ENCODE measurements around the gene GJD3. TPM values are rescaled to one million over a fixed set of nuclear protein-coding genes. Genes with fewer than 3 reads are reported as not detected.

GJD3 gene
- total and polyA plus RNA-seq, 9 of the 15 experiments (the other 6 are each of a cell fraction or from before 2014, with no cell fraction given) = 0.17 to 0.38 TPM; not detected in 7

DNA sequence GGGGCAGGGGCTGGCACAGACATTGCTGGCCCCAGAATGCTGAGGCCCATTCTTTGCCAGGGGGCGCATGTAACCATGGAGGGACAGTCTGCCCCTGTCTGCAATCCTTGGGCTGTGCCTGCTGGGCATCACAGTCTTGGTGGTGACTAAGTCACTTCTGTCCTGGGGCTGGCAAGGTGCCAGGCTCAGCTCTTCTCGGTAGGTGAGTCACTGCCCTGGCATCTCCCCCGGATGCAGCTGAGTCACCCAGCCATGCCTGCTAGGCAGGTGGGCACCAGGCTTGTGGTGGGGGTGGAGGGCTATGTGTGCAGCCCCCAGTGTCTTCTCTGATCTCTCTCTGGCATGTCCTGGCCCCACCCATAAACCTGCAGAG is 50.0 kb downstream of the GJD3 start:
- in situ Hi-C loops (cut with MboI) = no loop called here
- TF ChIP-seq PRPF4 (IDR thresholded peaks at IDR 0.05; ENCODE audit: insufficient read depth, low read depth, low read length, poor library complexity, severe bottlenecking) (no peak), SMARCE1 (IDR thresholded peaks at IDR 0.05) (0 out of 2 replicates have a peak, but pooled peaks have one; percentile 14), TAF9B (IDR thresholded peaks at IDR 0.05; ENCODE audit: partially characterized antibody) (no peak), PHB (CRISPR knock-in tag; IDR thresholded peaks at IDR 0.05) (no peak), EZH2 (IDR thresholded peaks at IDR 0.05; ENCODE audit: borderline replicate concordance, low read depth, low read length) (no peak), MEF2D (tag; conservative IDR thresholded peaks at IDR 0.05; ENCODE audit: low read depth) (no peak), NFIC (IDR thresholded peaks at IDR 0.05) (peak; percentile 89), JUND (IDR thresholded peaks at IDR 0.05; ENCODE audit: borderline replicate concordance, low read depth, low read length) (peak; percentile 12; the same call in 1 of the 2 replicates), JUND (tag; IDR thresholded peaks at IDR 0.05; ENCODE audit: borderline replicate concordance, low read depth, low read length) (no peak), HMG20A (CRISPR knock-in tag; conservative IDR thresholded peaks at IDR 0.05) (no peak), PHTF2 (CRISPR knock-in tag; IDR thresholded peaks at IDR 0.05) (no peak), CHD2 (IDR thresholded peaks at IDR 0.05; ENCODE audit: low read depth, low read length) (no peak)
- TF ChIP-seq, protein P1, sequence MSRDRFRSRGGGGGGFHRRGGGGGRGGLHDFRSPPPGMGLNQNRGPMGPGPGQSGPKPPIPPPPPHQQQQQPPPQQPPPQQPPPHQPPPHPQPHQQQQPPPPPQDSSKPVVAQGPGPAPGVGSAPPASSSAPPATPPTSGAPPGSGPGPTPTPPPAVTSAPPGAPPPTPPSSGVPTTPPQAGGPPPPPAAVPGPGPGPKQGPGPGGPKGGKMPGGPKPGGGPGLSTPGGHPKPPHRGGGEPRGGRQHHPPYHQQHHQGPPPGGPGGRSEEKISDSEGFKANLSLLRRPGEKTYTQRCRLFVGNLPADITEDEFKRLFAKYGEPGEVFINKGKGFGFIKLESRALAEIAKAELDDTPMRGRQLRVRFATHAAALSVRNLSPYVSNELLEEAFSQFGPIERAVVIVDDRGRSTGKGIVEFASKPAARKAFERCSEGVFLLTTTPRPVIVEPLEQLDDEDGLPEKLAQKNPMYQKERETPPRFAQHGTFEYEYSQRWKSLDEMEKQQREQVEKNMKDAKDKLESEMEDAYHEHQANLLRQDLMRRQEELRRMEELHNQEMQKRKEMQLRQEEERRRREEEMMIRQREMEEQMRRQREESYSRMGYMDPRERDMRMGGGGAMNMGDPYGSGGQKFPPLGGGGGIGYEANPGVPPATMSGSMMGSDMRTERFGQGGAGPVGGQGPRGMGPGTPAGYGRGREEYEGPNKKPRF (IDR thresholded peaks at IDR 0.05; ENCODE audit: low read depth, low read length) = no peak
- TF ChIP-seq, protein P2, sequence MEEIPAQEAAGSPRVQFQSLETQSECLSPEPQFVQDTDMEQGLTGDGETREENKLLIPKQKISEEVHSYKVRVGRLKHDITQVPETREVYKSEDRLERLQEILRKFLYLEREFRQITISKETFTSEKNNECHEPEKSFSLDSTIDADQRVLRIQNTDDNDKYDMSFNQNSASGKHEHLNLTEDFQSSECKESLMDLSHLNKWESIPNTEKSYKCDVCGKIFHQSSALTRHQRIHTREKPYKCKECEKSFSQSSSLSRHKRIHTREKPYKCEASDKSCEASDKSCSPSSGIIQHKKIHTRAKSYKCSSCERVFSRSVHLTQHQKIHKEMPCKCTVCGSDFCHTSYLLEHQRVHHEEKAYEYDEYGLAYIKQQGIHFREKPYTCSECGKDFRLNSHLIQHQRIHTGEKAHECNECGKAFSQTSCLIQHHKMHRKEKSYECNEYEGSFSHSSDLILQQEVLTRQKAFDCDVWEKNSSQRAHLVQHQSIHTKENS (CRISPR knock-in tag; IDR thresholded peaks at IDR 0.05) = no peak
- TF ChIP-seq, protein P3, sequence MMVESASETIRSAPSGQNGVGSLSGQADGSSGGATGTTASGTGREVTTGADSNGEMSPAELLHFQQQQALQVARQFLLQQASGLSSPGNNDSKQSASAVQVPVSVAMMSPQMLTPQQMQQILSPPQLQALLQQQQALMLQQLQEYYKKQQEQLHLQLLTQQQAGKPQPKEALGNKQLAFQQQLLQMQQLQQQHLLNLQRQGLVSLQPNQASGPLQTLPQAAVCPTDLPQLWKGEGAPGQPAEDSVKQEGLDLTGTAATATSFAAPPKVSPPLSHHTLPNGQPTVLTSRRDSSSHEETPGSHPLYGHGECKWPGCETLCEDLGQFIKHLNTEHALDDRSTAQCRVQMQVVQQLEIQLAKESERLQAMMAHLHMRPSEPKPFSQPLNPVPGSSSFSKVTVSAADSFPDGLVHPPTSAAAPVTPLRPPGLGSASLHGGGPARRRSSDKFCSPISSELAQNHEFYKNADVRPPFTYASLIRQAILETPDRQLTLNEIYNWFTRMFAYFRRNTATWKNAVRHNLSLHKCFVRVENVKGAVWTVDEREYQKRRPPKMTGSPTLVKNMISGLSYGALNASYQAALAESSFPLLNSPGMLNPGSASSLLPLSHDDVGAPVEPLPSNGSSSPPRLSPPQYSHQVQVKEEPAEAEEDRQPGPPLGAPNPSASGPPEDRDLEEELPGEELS (CRISPR knock-in tag; IDR thresholded peaks at IDR 0.05; ENCODE audit: borderline replicate concordance) = no peak
- TF ChIP-seq, protein P4, sequence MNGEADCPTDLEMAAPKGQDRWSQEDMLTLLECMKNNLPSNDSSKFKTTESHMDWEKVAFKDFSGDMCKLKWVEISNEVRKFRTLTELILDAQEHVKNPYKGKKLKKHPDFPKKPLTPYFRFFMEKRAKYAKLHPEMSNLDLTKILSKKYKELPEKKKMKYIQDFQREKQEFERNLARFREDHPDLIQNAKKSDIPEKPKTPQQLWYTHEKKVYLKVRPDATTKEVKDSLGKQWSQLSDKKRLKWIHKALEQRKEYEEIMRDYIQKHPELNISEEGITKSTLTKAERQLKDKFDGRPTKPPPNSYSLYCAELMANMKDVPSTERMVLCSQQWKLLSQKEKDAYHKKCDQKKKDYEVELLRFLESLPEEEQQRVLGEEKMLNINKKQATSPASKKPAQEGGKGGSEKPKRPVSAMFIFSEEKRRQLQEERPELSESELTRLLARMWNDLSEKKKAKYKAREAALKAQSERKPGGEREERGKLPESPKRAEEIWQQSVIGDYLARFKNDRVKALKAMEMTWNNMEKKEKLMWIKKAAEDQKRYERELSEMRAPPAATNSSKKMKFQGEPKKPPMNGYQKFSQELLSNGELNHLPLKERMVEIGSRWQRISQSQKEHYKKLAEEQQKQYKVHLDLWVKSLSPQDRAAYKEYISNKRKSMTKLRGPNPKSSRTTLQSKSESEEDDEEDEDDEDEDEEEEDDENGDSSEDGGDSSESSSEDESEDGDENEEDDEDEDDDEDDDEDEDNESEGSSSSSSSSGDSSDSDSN (IDR thresholded peaks at IDR 0.05; ENCODE audit: borderline replicate concordance in 1 of 2, low read depth in 2 of 2, low read length in 2 of 2) = no peak

More for the DNA sequence above, 50.0 kb downstream of the GJD3 start:
- Histone ChIP-seq H3K9me1 (ENCODE audit: control insufficient read depth, insufficient read depth, low read length) (no peaks in the 10 kb centered on the region), H3K9me3 (replicated peaks; ENCODE audit: control insufficient read depth, insufficient read depth, low read depth, low read length) (no peaks in the 10 kb centered on the region), H3K9ac (ENCODE audit: insufficient read depth in 1 of 2, low read depth in 2 of 2, low read length in 2 of 2) (peak overlapping the region in 1 of 2 experiments; percentile 6; a peak in 1 of 4 replicates), H4K20me1 (replicated peaks; ENCODE audit: control insufficient read depth, insufficient read depth, low read length) (no peaks in the 10 kb centered on the region), H3K27ac (ENCODE audit: extremely low read depth, low read depth, low read length) (no peak overlapping the region), H3K27me3 (ENCODE audit: control insufficient read depth in 2 of 2, insufficient read depth in 2 of 2, low read length in 2 of 2) (no peaks in the 10 kb centered on the region), H2AFZ (ENCODE audit: low read depth, low read length) (no peak overlapping the region), H3K4me3 (no peak overlapping the region), H3K4me2 (ENCODE audit: insufficient read depth, low read length) (no peak overlapping the region), H3K4me1 (replicated peaks in 1 of 2; ENCODE audit: control insufficient read depth in 2 of 2, insufficient read depth in 2 of 2, low read length in 2 of 2) (peaks cover 40 to 50% of the 10 kb centered on the region in 2 experiments), H3K36me3 (ENCODE audit: control insufficient read depth, insufficient read depth, low read length) (no peaks in the 10 kb centered on the region), H3K79me2 (ENCODE audit: control insufficient read depth, insufficient read depth, low read length) (peaks cover 15% of the 10 kb centered on the region)
- 57% methylated on average over 3 of the region's 3 CpGs for WGBS (ENCODE audit: insufficient coverage, low coverage, missing lambda C conversion rate)
- ATAC-seq (no peak), FAIRE-seq (no peak), DNase-seq (ENCODE audit: extremely low read depth in 1 of 4, low spot score in 3 of 4) (no peak)
- intact Hi-C loops (cut with micrococcal nuclease) = no loop called here
- ChIA-PET POLR2A (no interaction called here), CTCF (ENCODE audit: low intra/inter-chr PET ratio) (no interaction called here)
- no TSS peak for BruUV-seq (replicated peaks)

All from K562 (cell line).